IMR-90 (cell line): ENCODE data around the gene GRK2.

ENCODE experiments used
- CTCF ChIP-seq: conservative IDR thresholded peaks from 2 replicates; pipeline ENCODE4 v1.5.1; 2012; ENCODE audit warnings: mild to moderate bottlenecking, low read depth, low read length, improper control_type of control experiment
- MAFK ChIP-seq: IDR thresholded peaks from 2 replicates; pipeline ENCODE4 v1.6.1; 2012; ENCODE audit warnings: low read depth, low read length, improper control_type of control experiment
- MAZ ChIP-seq: IDR thresholded peaks from 2 replicates; pipeline ENCODE4 v1.6.1; 2012; ENCODE audit warnings: low read depth, mild to moderate bottlenecking, low read length, improper control_type of control experiment, moderate library complexity, borderline replicate concordance
- POLR2A ChIP-seq: IDR thresholded peaks from 2 replicates; pipeline ENCODE4 v1.6.1; 2012; ENCODE audit warnings: mild to moderate bottlenecking, low read depth, low read length
- RCOR1 ChIP-seq: IDR thresholded peaks from 2 replicates; pipeline ENCODE4 v1.6.1; 2012; ENCODE audit warnings: mild to moderate bottlenecking, low read length, improper control_type of control experiment; ENCODE audit not compliant: insufficient replicate concordance

GRCh38 chr11:67284811-67285540, 18.7 kb downstream of the GRK2 start:
- TF ChIP-seq CTCF (no peak), POLR2A (no peak), MAFK (no peak), RCOR1 (no peak), MAZ (no peak)
